Activated naive CD4-positive, alpha-beta T cell treated with anti-CD3 and anti-CD28 coated beads, Interleukin-2, amount 50 U/mL, for 72 hours (primary cell): Measurements from ENCODE around the gene FCRL1. TPM values are rescaled to one million over a fixed set of nuclear protein-coding genes. Genes with fewer than 3 reads are reported as not detected.
A peak's percentile ranks its signal among the peaks of the same experiment; 100 is the strongest.

Experiments used
- ATAC-seq, 2 donors: fragments of 150-1000 bp; cut with Tn5 transposase; 2 replicates each; pipeline ENCODE4 v1.10.0; 2021; ENCODE audit warnings: mild to moderate bottlenecking in 2 of 2, moderate library complexity in 2 of 2
- DNase-seq, 2 donors: peaks; one replicate each; pipeline ENCODE4 v3.0.0; 2021 to 2022; ENCODE audit warnings: low spot score in 2 of 2
- H3K27ac Mint-ChIP-seq, 2 donors: one replicate each; pipeline ENCODE4 v1.8.0; 2022; ENCODE audit warnings: mild to moderate bottlenecking in 2 of 2, mixed read lengths in 2 of 2
- H3K36me3 Mint-ChIP-seq, 2 donors: one replicate each; pipeline ENCODE4 v1.8.0; 2022; ENCODE audit warnings: mixed read lengths in 2 of 2
- H3K9me3 Mint-ChIP-seq, 2 donors: one replicate each; pipeline ENCODE4 v1.8.0; 2022; ENCODE audit warnings: mixed read lengths in 2 of 2
- total RNA-seq, 2 donors: library from RNA; stranded (reverse); gene quantifications; one replicate each; pipeline ENCODE4 v1.2.3, GENCODE V29; 2022

Gene FCRL1, protein sequence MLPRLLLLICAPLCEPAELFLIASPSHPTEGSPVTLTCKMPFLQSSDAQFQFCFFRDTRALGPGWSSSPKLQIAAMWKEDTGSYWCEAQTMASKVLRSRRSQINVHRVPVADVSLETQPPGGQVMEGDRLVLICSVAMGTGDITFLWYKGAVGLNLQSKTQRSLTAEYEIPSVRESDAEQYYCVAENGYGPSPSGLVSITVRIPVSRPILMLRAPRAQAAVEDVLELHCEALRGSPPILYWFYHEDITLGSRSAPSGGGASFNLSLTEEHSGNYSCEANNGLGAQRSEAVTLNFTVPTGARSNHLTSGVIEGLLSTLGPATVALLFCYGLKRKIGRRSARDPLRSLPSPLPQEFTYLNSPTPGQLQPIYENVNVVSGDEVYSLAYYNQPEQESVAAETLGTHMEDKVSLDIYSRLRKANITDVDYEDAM
- not detected for total RNA-seq

- DNase-seq, result no peak
- H3K36me3 Mint-ChIP-seq, result no peaks in the 10 kb centered on the region
- no peak for ATAC-seq
- no peaks in the 10 kb centered on the region for H3K9me3 Mint-ChIP-seq
- no peak within 1 kb of the TSS for H3K27ac Mint-ChIP-seq
Observed at GRCh38 chr1:157819896-157820295, at the start of gene FCRL1. Gene FCRL1, minus strand, starts transcription at chr1:157820120. Its CDS starts 83 bp downstream, at chr1:157820037.

DNA sequence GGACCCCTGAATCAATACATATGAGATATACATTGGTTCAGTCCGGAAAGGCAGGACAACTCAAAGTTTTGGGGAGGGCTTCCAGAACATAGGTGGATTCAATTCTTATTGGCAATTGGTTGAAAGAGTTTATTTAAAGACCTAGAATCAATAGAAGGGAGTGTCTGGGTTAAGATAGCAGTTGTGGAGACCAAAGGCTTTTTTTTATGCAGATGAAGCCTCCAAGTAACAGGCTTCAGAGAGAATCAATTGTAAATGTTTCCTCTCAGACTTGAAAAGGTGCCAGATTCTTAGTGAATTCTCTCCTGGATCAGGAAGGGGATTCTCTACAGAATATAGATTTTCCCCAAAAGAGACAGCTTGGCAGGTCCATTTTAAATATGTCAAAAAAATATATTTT lies 48.7 kb upstream of the FCRL1 start:
- no peak overlapping the region for H3K27ac Mint-ChIP-seq
- ATAC-seq, result no peak
- H3K9me3 Mint-ChIP-seq, result no peaks in the 10 kb centered on the region
- no peaks in the 10 kb centered on the region for H3K36me3 Mint-ChIP-seq
- DNase-seq, result no peak

- ATAC-seq (no peak), DNase-seq (no peak)
- peaks cover 0 to 5% of the 10 kb centered on the region in 2 donors for H3K9me3 Mint-ChIP-seq
- no peak overlapping the region for H3K27ac Mint-ChIP-seq
- H3K36me3 Mint-ChIP-seq, result no peaks in the 10 kb centered on the region
Observed at GRCh38 chr1:157862114-157863070, 42.5 kb upstream of the FCRL1 start.

GRCh38 chr1:157856538-157856937 lies 36.6 kb upstream of the FCRL1 start:
- ATAC-seq, result no peak
- H3K36me3 Mint-ChIP-seq, result no peaks in the 10 kb centered on the region
- H3K27ac Mint-ChIP-seq, result no peak overlapping the region
- peaks cover 3% of the 10 kb centered on the region in 2 donors for H3K9me3 Mint-ChIP-seq
- no peak for DNase-seq

GRCh38 chr1:157852476-157852875 lies 32.6 kb upstream of the FCRL1 start:
- Mint-ChIP-seq H3K9me3 (peaks cover 0 to 3% of the 10 kb centered on the region in 2 donors), H3K27ac (no peak overlapping the region)
- DNase-seq, result no peak

GRCh38 chr1:157849229-157849875 lies 29.4 kb upstream of the FCRL1 start:
- DNase-seq (no peak), ATAC-seq (no peak)
- no peaks in the 10 kb centered on the region for H3K36me3 Mint-ChIP-seq
- H3K9me3 Mint-ChIP-seq, result peaks cover under 1 to 3% of the 10 kb centered on the region in 2 donors
- H3K27ac Mint-ChIP-seq, result no peak overlapping the region

More at GRCh38 chr1:157852476-157852875, 32.6 kb upstream of the FCRL1 start:
- no peaks in the 10 kb centered on the region for H3K36me3 Mint-ChIP-seq
- ATAC-seq, result no peak

- H3K9me3 Mint-ChIP-seq, result peaks cover 0 to 4% of the 10 kb centered on the region in 2 donors
- ATAC-seq (no peak), DNase-seq (no peak)
- no peaks in the 10 kb centered on the region for H3K36me3 Mint-ChIP-seq
- no peak overlapping the region for H3K27ac Mint-ChIP-seq
Observed at GRCh38 chr1:157844089-157844830, 24.3 kb upstream of the FCRL1 start.

GRCh38 chr1:157842939-157843338 lies 23.0 kb upstream of the FCRL1 start:
- peak; percentile 20 to 78 for ATAC-seq

DNA sequence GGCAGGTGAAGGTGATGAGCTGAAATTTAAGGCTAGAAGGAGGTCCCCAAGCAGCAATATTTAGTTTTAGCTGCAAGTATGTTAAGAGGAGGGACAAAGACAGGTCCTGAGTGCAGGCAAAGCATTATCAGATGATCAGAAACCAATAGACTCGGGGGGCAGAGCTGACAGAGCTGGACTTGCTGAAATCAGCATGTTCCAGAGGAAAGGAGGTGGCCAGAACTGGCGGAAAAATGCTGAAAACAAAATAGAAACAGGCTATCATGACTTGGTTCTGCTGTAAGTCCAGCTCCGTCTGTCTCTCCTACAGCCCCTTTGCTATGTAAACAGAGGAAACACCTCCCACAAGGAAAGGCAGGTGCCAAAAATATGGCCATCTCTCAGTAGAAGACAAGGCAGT lies 21.8 kb upstream of the FCRL1 start, which contains the start of gene CD5L:
TSS of gene CD5L (minus strand) at position 101 of the 400 bp plus-strand sequence. CDS start 107 bp downstream, outside the sequence.
- DNase-seq (no peak), ATAC-seq (no peak)
- peaks cover 0 to 4% of the 10 kb centered on the region in 2 donors for H3K9me3 Mint-ChIP-seq
- no peaks in the 10 kb centered on the region for H3K36me3 Mint-ChIP-seq
- H3K27ac Mint-ChIP-seq, result no peak within 1 kb of the TSS

More at GRCh38 chr1:157842939-157843338, 23.0 kb upstream of the FCRL1 start:
- no peak for DNase-seq
- Mint-ChIP-seq H3K9me3 (peaks cover 0 to 4% of the 10 kb centered on the region in 2 donors), H3K36me3 (no peaks in the 10 kb centered on the region), H3K27ac (no peak overlapping the region)

- no peaks in the 10 kb centered on the region for H3K9me3 Mint-ChIP-seq
- DNase-seq (no peak), ATAC-seq (no peak)
- H3K36me3 Mint-ChIP-seq, result no peaks in the 10 kb centered on the region
- H3K27ac Mint-ChIP-seq, result no peak overlapping the region
Observed at GRCh38 chr1:157838966-157839365, 19.0 kb upstream of the FCRL1 start.

- Mint-ChIP-seq H3K9me3 (no peaks in the 10 kb centered on the region), H3K36me3 (no peaks in the 10 kb centered on the region), H3K27ac (no peak overlapping the region)
- ATAC-seq (no peak), DNase-seq (no peak)
Observed at GRCh38 chr1:157834430-157834829, 14.5 kb upstream of the FCRL1 start.

- ATAC-seq (no peak), DNase-seq (no peak)
- H3K27ac Mint-ChIP-seq, result peak overlapping the region in 1 of 2 donors; percentile 55
- H3K36me3 Mint-ChIP-seq, result no peaks in the 10 kb centered on the region
- H3K9me3 Mint-ChIP-seq, result no peaks in the 10 kb centered on the region
Observed at GRCh38 chr1:157833145-157833544, 13.2 kb upstream of the FCRL1 start.

DNA sequence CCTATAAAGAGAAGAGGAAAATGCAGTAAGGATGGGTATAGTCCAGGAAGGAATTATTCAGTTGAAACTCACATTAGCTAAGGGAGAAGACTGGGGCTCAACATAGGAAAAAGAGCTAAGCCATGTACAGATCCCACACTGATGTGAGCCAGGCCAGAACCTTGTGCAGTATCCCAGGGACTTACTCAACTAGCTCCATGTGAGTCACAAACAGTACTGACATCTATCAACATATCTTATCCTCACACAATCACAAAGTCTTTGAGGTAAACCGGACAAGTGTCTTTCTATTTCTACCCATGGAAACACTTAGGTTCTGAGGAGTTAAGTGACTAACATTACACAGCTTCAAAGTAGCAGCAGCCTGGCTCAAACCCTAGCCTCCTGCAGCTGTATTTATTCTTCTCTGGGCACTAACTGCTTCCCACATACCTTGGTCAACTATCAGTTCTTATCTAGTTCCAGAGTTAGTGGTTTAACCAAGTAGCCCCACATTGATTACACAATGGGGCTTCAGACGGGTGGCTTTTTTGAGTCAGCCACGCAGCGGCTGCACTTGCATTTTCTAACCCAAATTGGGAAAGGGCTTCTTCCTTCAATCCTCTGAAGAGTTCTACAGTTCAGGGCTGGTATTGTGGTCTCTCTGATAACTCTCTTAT lies 12.2 kb upstream of the FCRL1 start:
- Mint-ChIP-seq H3K27ac (no peak overlapping the region), H3K9me3 (no peaks in the 10 kb centered on the region), H3K36me3 (no peaks in the 10 kb centered on the region)
- DNase-seq (no peak), ATAC-seq (peak; percentile 57 to 75)

DNA sequence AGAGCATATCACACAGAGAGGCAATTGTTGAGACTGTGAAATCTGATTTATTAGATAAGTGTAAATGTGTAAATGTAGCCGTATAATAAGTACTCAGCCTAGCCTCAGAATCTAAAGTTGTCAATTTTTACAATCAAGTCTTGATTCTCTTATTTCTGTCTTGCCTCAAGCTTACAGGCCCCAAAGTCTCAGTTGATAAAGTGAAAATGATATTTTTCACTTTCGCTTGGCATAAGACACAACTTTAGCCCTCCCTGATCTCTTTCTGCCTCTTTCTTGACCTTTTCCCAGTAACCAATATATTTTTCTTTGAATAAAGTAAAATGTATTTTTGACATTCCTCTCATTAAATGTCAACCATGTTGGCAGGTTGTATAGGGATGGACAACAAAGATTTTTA lies 11.0 kb upstream of the FCRL1 start:
- no peaks in the 10 kb centered on the region for H3K36me3 Mint-ChIP-seq
- ATAC-seq (no peak), DNase-seq (no peak)
- no peak overlapping the region for H3K27ac Mint-ChIP-seq
- no peaks in the 10 kb centered on the region for H3K9me3 Mint-ChIP-seq

- no peak for ATAC-seq
- DNase-seq, result no peak
- peaks cover 0 to 4% of the 10 kb centered on the region in 2 donors for H3K9me3 Mint-ChIP-seq
- H3K36me3 Mint-ChIP-seq, result no peaks in the 10 kb centered on the region
- H3K27ac Mint-ChIP-seq, result no peak overlapping the region
Observed at GRCh38 chr1:157829711-157830110, 9.8 kb upstream of the FCRL1 start.
